ENCODE data around the gene AIG1.

Gene AIG1

DNA sequence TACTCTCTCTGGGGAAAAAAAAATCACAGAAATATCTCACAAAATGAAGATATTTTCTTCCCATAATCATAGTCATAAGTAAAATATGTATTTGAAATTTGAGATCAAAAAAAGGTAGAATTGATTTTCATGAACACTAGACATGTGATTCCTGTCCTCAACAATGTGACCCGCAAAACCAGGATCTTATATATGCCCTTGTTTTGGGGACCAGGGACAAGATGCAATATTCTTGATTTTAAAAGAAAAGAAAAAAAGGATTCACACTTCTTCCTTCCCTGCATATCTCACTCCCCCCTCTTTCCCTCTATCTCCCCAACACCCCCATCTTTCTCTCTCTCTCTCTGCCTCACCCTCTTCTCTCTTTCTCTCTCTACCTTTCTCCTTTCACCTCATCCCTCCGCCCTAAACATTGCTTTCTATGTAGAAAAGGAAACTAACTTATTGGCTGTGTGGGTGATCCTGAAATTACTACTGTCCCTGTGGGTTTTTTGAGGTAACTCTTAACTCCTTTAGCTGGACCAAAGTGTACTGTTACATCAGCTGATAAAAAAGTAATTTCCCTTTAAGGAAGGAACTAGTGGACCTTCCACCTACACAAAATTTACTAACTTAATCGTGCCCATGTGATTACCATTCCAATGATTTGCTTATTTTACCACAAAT lies 85.6 kb downstream of the AIG1 start:
- Histone ChIP-seq H4K20me1 (ENCODE audit: insufficient read depth, low read length) (no peaks in the 10 kb centered on the region), H3K9me3 (ENCODE audit: insufficient read depth, low read length, severe bottlenecking) (no peaks in the 10 kb centered on the region), H3K4me3 (ENCODE audit: low read depth in 1 of 2, low read length in 2 of 2) (no peak overlapping the region), H3K27me3 (ENCODE audit: insufficient read depth, low read length, poor library complexity) (no peaks in the 10 kb centered on the region), H3K36me3 (ENCODE audit: insufficient read depth, low read length) (no peaks in the 10 kb centered on the region), H3K4me1 (ENCODE audit: insufficient read depth, low read length) (no peaks in the 10 kb centered on the region), H2AFZ (ENCODE audit: low read depth, low read length) (no peak overlapping the region), H3K4me2 (ENCODE audit: insufficient read depth, low read length) (no peak overlapping the region), H3K27ac (ENCODE audit: low read length) (no peak overlapping the region), H3K9ac (ENCODE audit: low read depth, low read length) (no peak overlapping the region), H3K79me2 (ENCODE audit: insufficient read depth, low read length) (no peaks in the 10 kb centered on the region)
- DNase-seq: no peak
- ATAC-seq (ENCODE audit: insufficient read depth, low read depth): no peak
- TF ChIP-seq, protein P1, sequence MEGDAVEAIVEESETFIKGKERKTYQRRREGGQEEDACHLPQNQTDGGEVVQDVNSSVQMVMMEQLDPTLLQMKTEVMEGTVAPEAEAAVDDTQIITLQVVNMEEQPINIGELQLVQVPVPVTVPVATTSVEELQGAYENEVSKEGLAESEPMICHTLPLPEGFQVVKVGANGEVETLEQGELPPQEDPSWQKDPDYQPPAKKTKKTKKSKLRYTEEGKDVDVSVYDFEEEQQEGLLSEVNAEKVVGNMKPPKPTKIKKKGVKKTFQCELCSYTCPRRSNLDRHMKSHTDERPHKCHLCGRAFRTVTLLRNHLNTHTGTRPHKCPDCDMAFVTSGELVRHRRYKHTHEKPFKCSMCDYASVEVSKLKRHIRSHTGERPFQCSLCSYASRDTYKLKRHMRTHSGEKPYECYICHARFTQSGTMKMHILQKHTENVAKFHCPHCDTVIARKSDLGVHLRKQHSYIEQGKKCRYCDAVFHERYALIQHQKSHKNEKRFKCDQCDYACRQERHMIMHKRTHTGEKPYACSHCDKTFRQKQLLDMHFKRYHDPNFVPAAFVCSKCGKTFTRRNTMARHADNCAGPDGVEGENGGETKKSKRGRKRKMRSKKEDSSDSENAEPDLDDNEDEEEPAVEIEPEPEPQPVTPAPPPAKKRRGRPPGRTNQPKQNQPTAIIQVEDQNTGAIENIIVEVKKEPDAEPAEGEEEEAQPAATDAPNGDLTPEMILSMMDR (IDR thresholded peaks at IDR 0.05; ENCODE audit: borderline replicate concordance, extremely low read depth, low read length, poor library complexity, severe bottlenecking): no peak
- TF ChIP-seq EZH2 (IDR thresholded peaks at IDR 0.05; ENCODE audit: borderline replicate concordance, low read depth, low read length, severe bottlenecking): no peak

DNA sequence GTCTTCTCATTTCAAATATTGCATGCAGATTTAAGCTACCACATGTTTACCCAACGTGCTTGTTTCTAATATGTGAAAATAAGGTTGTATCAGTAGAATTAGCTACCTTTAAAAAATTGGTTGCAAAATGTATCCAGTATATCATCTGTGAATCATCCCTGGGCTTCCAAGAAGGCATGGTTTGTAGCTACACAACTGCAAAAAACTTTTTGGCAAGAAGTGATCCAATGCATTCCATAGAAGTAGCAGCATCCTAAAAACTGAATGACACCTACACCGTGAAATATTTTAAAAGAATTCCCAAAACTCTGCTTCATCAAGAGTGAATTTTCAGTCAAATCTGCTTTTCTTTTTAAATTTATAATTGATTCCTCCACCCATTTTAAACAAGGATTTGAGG lies 89.1 kb downstream of the AIG1 start:
- Histone ChIP-seq H3K4me2 (ENCODE audit: insufficient read depth, low read length) (no peak overlapping the region), H3K79me2 (ENCODE audit: insufficient read depth, low read length) (no peaks in the 10 kb centered on the region), H2AFZ (ENCODE audit: low read depth, low read length) (no peak overlapping the region), H3K36me3 (ENCODE audit: insufficient read depth, low read length) (no peaks in the 10 kb centered on the region), H3K27me3 (ENCODE audit: insufficient read depth, low read length, poor library complexity) (no peaks in the 10 kb centered on the region), H3K9ac (ENCODE audit: low read depth, low read length) (no peak overlapping the region), H3K4me1 (ENCODE audit: insufficient read depth, low read length) (no peaks in the 10 kb centered on the region), H4K20me1 (ENCODE audit: insufficient read depth, low read length) (no peaks in the 10 kb centered on the region), H3K9me3 (ENCODE audit: insufficient read depth, low read length, severe bottlenecking) (no peaks in the 10 kb centered on the region), H3K4me3 (ENCODE audit: low read depth in 1 of 2, low read length in 2 of 2) (no peak overlapping the region), H3K27ac (ENCODE audit: low read length) (no peak overlapping the region)
- TF ChIP-seq EZH2 (IDR thresholded peaks at IDR 0.05; ENCODE audit: borderline replicate concordance, low read depth, low read length, severe bottlenecking): no peak
- TF ChIP-seq, protein P1 (IDR thresholded peaks at IDR 0.05; ENCODE audit: borderline replicate concordance, extremely low read depth, low read length, poor library complexity, severe bottlenecking): no peak
- DNase-seq (no peak), ATAC-seq (ENCODE audit: insufficient read depth, low read depth) (no peak)

- Histone ChIP-seq H3K4me3 (ENCODE audit: low read depth in 1 of 2, low read length in 2 of 2) (no peak overlapping the region), H3K36me3 (ENCODE audit: insufficient read depth, low read length) (no peaks in the 10 kb centered on the region), H3K4me1 (ENCODE audit: insufficient read depth, low read length) (no peaks in the 10 kb centered on the region), H4K20me1 (ENCODE audit: insufficient read depth, low read length) (no peaks in the 10 kb centered on the region), H3K27me3 (ENCODE audit: insufficient read depth, low read length, poor library complexity) (no peaks in the 10 kb centered on the region), H3K9me3 (ENCODE audit: insufficient read depth, low read length, severe bottlenecking) (no peaks in the 10 kb centered on the region), H3K79me2 (ENCODE audit: insufficient read depth, low read length) (no peaks in the 10 kb centered on the region), H3K27ac (ENCODE audit: low read length) (no peak overlapping the region), H3K9ac (ENCODE audit: low read depth, low read length) (no peak overlapping the region), H3K4me2 (ENCODE audit: insufficient read depth, low read length) (no peak overlapping the region), H2AFZ (ENCODE audit: low read depth, low read length) (no peak overlapping the region)
- ATAC-seq (ENCODE audit: insufficient read depth, low read depth) (no peak), DNase-seq (no peak)
- TF ChIP-seq, protein P1 (IDR thresholded peaks at IDR 0.05; ENCODE audit: borderline replicate concordance, extremely low read depth, low read length, poor library complexity, severe bottlenecking): no peak
- no peak for TF ChIP-seq EZH2 (IDR thresholded peaks at IDR 0.05; ENCODE audit: borderline replicate concordance, low read depth, low read length, severe bottlenecking)
Observed at GRCh38 chr6:143150281-143150680, 89.6 kb downstream of the AIG1 start.
